PC-3 (cell line): ENCODE data around the gene FSIP1. TPM values are rescaled to one million over a fixed set of nuclear protein-coding genes. Genes with fewer than 3 reads are reported as not detected.

Source experiments
- ATAC-seq: fragments of 200-7000 bp; cut with Tn5 transposase; 2 replicates; pipeline ENCODE4 v1.9.1; 2020; ENCODE audit warnings: mild to moderate bottlenecking, moderate library complexity
- BruUV-seq: library from RNA; stranded (reverse); fragments of 400-500 nt; replicated peaks from 2 replicates; lab custom pipeline; 2021; lab: Mats Ljungman, UMichigan
- CTCF ChIA-PET: fragments of 300-600 bp; sonication (Branson Sonifier 250); formaldehyde crosslinking; loops from one replicate; lab custom pipeline; 2022; ENCODE audit warnings: antibody characterized with exemption; lab: Charles Lee
- POLR2A ChIA-PET: fragments of 300-600 bp; sonication (Branson Sonifier 250); formaldehyde crosslinking; loops from one replicate; lab custom pipeline; 2022; ENCODE audit warnings: antibody characterized with exemption; ENCODE audit not compliant: unreplicated experiment; lab: Charles Lee
- DNase-seq: peaks from one replicate; pipeline ENCODE4 v3.0.0-alpha.2; 2015
- H2AFZ ChIP-seq: fragments of 300-600 bp; sonication (generic); 2 replicates; pipeline ENCODE4 v1.6.0; 2016; ENCODE audit warnings: antibody characterized with exemption, low read length
- H3F3A ChIP-seq: fragments of 300-600 bp; sonication (generic); one replicate; pipeline ENCODE4 v1.6.0; 2017; ENCODE audit warnings: antibody characterized with exemption, low read length, control low read depth, mild to moderate bottlenecking; ENCODE audit not compliant: unreplicated experiment
- H3K27ac ChIP-seq: fragments of 300-600 bp; sonication (generic); 2 replicates; pipeline ENCODE4 v1.5.1; 2016; ENCODE audit warnings: mild to moderate bottlenecking, low read length
- H3K27me3 ChIP-seq: fragments of 300-600 bp; sonication (generic); 2 replicates; pipeline ENCODE4 v1.6.1; 2016; ENCODE audit warnings: low read length, mixed read lengths
- H3K36me3 ChIP-seq: fragments of 300-600 bp; sonication (generic); 2 replicates; pipeline ENCODE4 v1.6.1; 2016; ENCODE audit warnings: low read depth, mixed run types, low read length, mixed read lengths
- H3K4me1 ChIP-seq: fragments of 300-600 bp; sonication (generic); 2 replicates; pipeline ENCODE4 v1.5.1; 2016; ENCODE audit warnings: low read length; ENCODE audit not compliant: insufficient read depth
- H3K4me2 ChIP-seq: fragments of 300-600 bp; sonication (generic); 2 replicates; pipeline ENCODE4 v1.6.0; 2016; ENCODE audit warnings: low read length
- H3K4me3 ChIP-seq: fragments of 300-600 bp; sonication (generic); 2 replicates; pipeline ENCODE4 v1.5.1; 2016; ENCODE audit warnings: mild to moderate bottlenecking, low read length, mixed read lengths
- H3K79me2 ChIP-seq: fragments of 300-600 bp; sonication (generic); 2 replicates; pipeline ENCODE4 v1.6.1; 2017; ENCODE audit warnings: low read length, mixed read lengths
- H3K9ac ChIP-seq: fragments of 300-600 bp; sonication (generic); 2 replicates; pipeline ENCODE4 v1.6.0; 2016; ENCODE audit warnings: mild to moderate bottlenecking, low read length
- H3K9me2 ChIP-seq: fragments of 300-600 bp; sonication (generic); replicated peaks from 2 replicates; pipeline ENCODE4 v1.6.1; 2016; ENCODE audit warnings: mixed run types, low read length, mixed read lengths
- H3K9me3 ChIP-seq: fragments of 300-600 bp; sonication (generic); 2 replicates; pipeline ENCODE4 v1.6.1; 2016; ENCODE audit warnings: low read length, mixed read lengths
- H4K20me1 ChIP-seq: fragments of 300-600 bp; sonication (generic); 2 replicates; pipeline ENCODE4 v1.6.1; 2016; ENCODE audit warnings: low read length, mixed read lengths
- CTCF ChIP-seq: fragments of 300-600 bp; sonication (generic); conservative IDR thresholded peaks from 2 replicates; pipeline ENCODE4 v1.5.1; 2017; ENCODE audit warnings: antibody characterized with exemption, low read depth, mild to moderate bottlenecking, low read length
- EZH2 ChIP-seq: fragments of 300-600 bp; sonication (generic); IDR thresholded peaks from one replicate; pipeline ENCODE4 v1.6.1; 2017; ENCODE audit warnings: antibody characterized with exemption, mild to moderate bottlenecking, low read length; ENCODE audit not compliant: unreplicated experiment
- EZH2phosphoT487 ChIP-seq: fragments of 300-600 bp; sonication (generic); IDR thresholded peaks from 2 replicates; pipeline ENCODE4 v1.6.1; 2018; ENCODE audit warnings: mild to moderate bottlenecking, antibody characterized with exemption, low read length, borderline replicate concordance
- intact Hi-C: fragments of 100-400 bp; cut with micrococcal nuclease; formaldehyde crosslinking; loops from 2 replicates; pipeline ENCODE4 v1.9.0; 2023
- total RNA-seq: library from RNA; depleted of rRNA; stranded (reverse); fragments of >200 nt; gene quantifications from 2 replicates; pipeline ENCODE4 v1.2.3, GENCODE V29; 2014

Gene FSIP1
- total RNA-seq, 1 experiment from 2014 or later: 0.07 TPM

GRCh38 chr15:39593656-39594445, 188.8 kb downstream of the FSIP1 start:
- Histone ChIP-seq H3K79me2 (peaks cover 3% of the 10 kb centered on the region; the same call in 1 of the 2 replicates), H3K4me2 (no peak overlapping the region), H3K27me3 (no peaks in the 10 kb centered on the region), H3K27ac (no peak overlapping the region), H3K9me3 (no peaks in the 10 kb centered on the region), H2AFZ (no peak overlapping the region), H4K20me1 (peaks cover 32% of the 10 kb centered on the region), H3F3A (peaks cover 40% of the 10 kb centered on the region), H3K9me2 (no peaks in the 10 kb centered on the region), H3K9ac (no peak overlapping the region), H3K4me3 (no peak overlapping the region), H3K4me1 (peaks cover 20% of the 10 kb centered on the region), H3K36me3 (peaks cover 86% of the 10 kb centered on the region)
- BruUV-seq: no TSS peak
- ChIA-PET POLR2A (no interaction called here), CTCF (no interaction called here)
- DNase-seq (peak; percentile 7), ATAC-seq (no peak)
- intact Hi-C loops: no loop called here
- no peak for TF ChIP-seq EZH2
- TF ChIP-seq EZH2phosphoT487: no peak
- 0 out of 2 replicates have a peak, but pooled peaks have one; percentile 11 for TF ChIP-seq CTCF

GRCh38 chr15:39593071-39593655, 189.5 kb downstream of the FSIP1 start:
- ATAC-seq (no peak), DNase-seq (peak; percentile 1)
- no peak overlapping the region for H3K27ac ChIP-seq
- peaks cover 6% of the 10 kb centered on the region; the same call in 1 of the 2 replicates for H3K79me2 ChIP-seq
- intact Hi-C loops: no loop called here
- TF ChIP-seq EZH2phosphoT487 (no peak), EZH2 (no peak), CTCF (no peak)
- H3K27me3 ChIP-seq: no peaks in the 10 kb centered on the region
- peaks cover 39% of the 10 kb centered on the region for H4K20me1 ChIP-seq
- peaks cover 39% of the 10 kb centered on the region for H3F3A ChIP-seq
- H3K9me3 ChIP-seq: no peaks in the 10 kb centered on the region
- no peak overlapping the region for H2AFZ ChIP-seq
- no TSS peak for BruUV-seq
- CTCF ChIA-PET: no interaction called here
- POLR2A ChIA-PET: no interaction called here
- H3K9ac ChIP-seq: no peak overlapping the region
- H3K4me2 ChIP-seq: no peak overlapping the region
- no peaks in the 10 kb centered on the region for H3K9me2 ChIP-seq
- peaks cover 20% of the 10 kb centered on the region for H3K4me1 ChIP-seq
- H3K4me3 ChIP-seq: no peak overlapping the region
- H3K36me3 ChIP-seq: peaks cover 93% of the 10 kb centered on the region

- Histone ChIP-seq H3K4me1 (peaks cover 20% of the 10 kb centered on the region), H3K9ac (no peak overlapping the region), H3K4me3 (no peak overlapping the region), H3K9me2 (no peaks in the 10 kb centered on the region), H3K27me3 (no peaks in the 10 kb centered on the region), H3K79me2 (peaks cover 13% of the 10 kb centered on the region), H3K9me3 (no peaks in the 10 kb centered on the region), H4K20me1 (peaks cover 45% of the 10 kb centered on the region), H3F3A (peaks cover 37% of the 10 kb centered on the region), H3K36me3 (peaks cover 97% of the 10 kb centered on the region), H2AFZ (no peak overlapping the region), H3K4me2 (no peak overlapping the region), H3K27ac (no peak overlapping the region)
- peak; percentile 38 for DNase-seq
- ChIA-PET CTCF (no interaction called here), POLR2A (no interaction called here)
- intact Hi-C loops: no loop called here
- TF ChIP-seq CTCF (no peak), EZH2 (no peak), EZH2phosphoT487 (no peak)
- no peak for ATAC-seq
- no TSS peak for BruUV-seq
These were observed 190.1 kb downstream of the FSIP1 start for GRCh38 chr15:39592500-39592899.
